PC-9 (cell line): ENCODE results near the gene ACSL3.

Experiments
- CTCF ChIP-seq: fragments of 200-600 bp; sonication (generic); conservative IDR thresholded peaks from 2 replicates; pipeline ENCODE4 v1.6.1; 2017; ENCODE audit warnings: mixed run types, antibody characterized with exemption, mild to moderate bottlenecking, moderate library complexity
- EZH2 ChIP-seq: fragments of 200-600 bp; sonication (generic); IDR thresholded peaks from 2 replicates; pipeline ENCODE4 v1.8.0; 2017; ENCODE audit warnings: antibody characterized with exemption, low read depth

GRCh38 chr2:222854773-222855700 lies 5.8 kb upstream of the ACSL3 start:
- TF ChIP-seq CTCF, result no peak
- TF ChIP-seq EZH2, result no peak
